SH-SY5Y (cell line): ENCODE measurements around the gene ALDH7A1.

Experiments used
- GATA2 ChIP-seq: IDR thresholded peaks from 2 replicates; pipeline ENCODE4 v1.6.1; 2011; ENCODE audit warnings: mild to moderate bottlenecking, low read depth, low read length
- GATA3 ChIP-seq: IDR thresholded peaks from 2 replicates; pipeline ENCODE4 v1.6.1; 2011; ENCODE audit warnings: low read depth, mild to moderate bottlenecking, low read length, moderate library complexity

ALDH7A1 gene

GRCh38 chr5:126594748-126595485 lies at the start of gene ALDH7A1:
Gene ALDH7A1 (minus strand): TSS chr5:126595219. CDS start chr5:126595198, 21 bp downstream.
- TF ChIP-seq GATA2 (no peak), GATA3 (no peak)

DNA sequence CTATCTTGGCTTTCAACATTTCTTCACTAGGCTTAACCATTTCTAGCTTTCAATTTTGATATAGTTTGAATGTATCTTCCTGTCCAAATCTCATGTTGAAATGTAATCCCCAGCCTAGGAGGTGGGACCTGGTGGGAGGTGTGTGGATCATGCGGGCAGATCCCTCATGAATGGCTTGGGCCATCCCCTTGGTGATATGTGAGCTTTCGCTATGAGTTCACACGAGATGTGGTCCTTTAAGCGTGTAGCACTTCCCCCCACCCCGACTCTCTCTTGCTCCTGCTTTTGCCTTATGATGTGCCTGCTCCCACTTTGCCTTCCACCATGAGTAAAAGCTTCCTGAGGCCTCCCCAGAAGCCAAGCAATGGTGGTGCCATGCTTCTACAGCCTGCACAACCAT lies 46.4 kb upstream of the ALDH7A1 start:
- TF ChIP-seq GATA2 = no peak

DNA sequence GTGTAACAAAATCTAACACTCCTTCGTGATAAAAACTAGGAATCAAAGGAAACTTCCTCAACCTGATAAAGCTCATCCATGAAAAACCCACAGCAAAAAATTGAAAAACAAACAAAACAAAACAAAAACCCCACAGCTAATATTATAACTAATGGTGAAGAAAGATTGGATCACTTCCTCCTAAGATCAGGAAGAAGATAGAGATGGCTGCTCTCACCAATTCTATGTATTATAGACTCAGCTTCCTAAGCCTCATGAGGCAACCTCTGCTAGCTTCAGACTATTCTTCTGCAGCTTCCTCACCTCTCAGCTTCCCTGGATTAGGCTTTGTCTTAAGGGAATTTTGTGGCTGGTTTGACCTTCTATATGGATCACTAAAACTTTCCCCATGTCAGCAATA lies 45.8 kb upstream of the ALDH7A1 start:
- TF ChIP-seq GATA3 = no peak
- no peak for TF ChIP-seq GATA2

- TF ChIP-seq GATA3 (no peak), GATA2 (no peak)
Measured at GRCh38 chr5:126636956-126637355, 41.9 kb upstream of the ALDH7A1 start.

GRCh38 chr5:126635585-126635984 lies 40.6 kb upstream of the ALDH7A1 start:
- TF ChIP-seq GATA2 = no peak

- TF ChIP-seq GATA2 = no peak
- TF ChIP-seq GATA3 = no peak
Measured at GRCh38 chr5:126633552-126633951, 38.5 kb upstream of the ALDH7A1 start.

DNA sequence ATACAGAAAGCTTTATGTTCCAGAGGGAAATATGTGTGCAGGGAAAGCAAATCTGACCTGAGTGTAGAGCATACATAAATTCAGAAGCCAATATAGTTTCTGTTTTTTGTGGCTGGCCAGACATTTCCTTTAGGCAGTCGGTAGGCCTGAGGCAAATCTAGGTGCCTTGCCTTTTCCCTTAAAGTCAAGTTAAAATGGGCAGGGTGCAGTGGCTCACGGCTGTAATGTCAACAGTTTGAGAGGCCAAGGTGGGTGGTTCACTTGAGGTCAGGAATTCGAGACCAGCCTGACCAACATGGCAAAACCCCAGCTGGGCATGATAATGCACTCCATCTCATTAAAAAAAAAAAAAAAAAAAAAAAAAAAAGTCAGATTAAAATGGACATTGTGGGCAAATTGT lies 36.9 kb upstream of the ALDH7A1 start:
- TF ChIP-seq GATA2 (no peak), GATA3 (no peak)

DNA sequence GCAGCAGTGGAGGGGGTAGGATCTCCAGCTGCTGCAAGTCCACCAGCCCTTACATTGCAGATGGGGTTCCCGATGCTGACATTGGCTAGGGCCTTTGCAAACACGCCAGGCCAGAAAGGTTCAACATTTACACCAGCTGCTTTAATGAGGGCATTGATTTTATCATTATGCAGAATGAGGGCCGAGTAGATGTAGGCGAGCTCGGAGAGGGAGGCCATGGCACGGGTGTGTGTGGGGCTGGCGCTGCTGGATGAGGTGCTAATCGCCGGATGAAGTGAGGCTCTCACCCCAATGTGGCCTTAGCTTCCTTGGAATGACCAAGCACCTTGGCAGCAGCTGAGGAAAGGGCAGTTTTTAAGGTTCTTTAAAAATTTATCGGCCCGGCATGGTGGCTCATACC lies 33.1 kb upstream of the ALDH7A1 start:
- no peak for TF ChIP-seq GATA3
- TF ChIP-seq GATA2 = no peak

- TF ChIP-seq GATA2 = no peak
- no peak for TF ChIP-seq GATA3
Measured at GRCh38 chr5:126624534-126624933, 29.5 kb upstream of the ALDH7A1 start.

GRCh38 chr5:126619781-126620180 lies 24.8 kb upstream of the ALDH7A1 start:
- TF ChIP-seq GATA2 = no peak
- TF ChIP-seq GATA3 = no peak

GRCh38 chr5:126615286-126615685 lies 20.3 kb upstream of the ALDH7A1 start:
- TF ChIP-seq GATA2 = no peak

- TF ChIP-seq GATA3 (no peak), GATA2 (no peak)
Measured at GRCh38 chr5:126613941-126614592, 19.0 kb upstream of the ALDH7A1 start.

GRCh38 chr5:126610616-126611015 lies 15.6 kb upstream of the ALDH7A1 start:
- TF ChIP-seq GATA2 = no peak
- no peak for TF ChIP-seq GATA3

DNA sequence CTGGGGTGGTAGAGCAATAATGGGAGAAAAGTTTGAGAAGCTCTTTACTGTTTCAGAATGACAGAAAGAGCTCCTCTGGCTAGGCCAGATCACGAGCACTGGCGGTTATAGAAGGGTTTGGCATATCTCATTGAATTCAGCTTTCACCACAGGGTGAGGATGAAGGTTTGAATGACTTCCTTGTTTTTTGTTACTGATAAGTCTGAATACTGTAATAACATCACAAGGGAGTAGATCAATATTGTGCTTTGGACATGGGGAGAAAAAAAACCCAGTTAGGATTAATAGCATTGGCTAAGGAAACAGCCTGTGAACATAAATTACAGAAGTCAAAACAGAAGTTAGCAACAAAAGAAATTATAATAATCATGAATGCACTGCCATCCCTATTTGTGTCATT lies 15.1 kb upstream of the ALDH7A1 start:
- TF ChIP-seq GATA3 = no peak
- no peak for TF ChIP-seq GATA2

- TF ChIP-seq GATA3 (no peak), GATA2 (no peak)
Measured at GRCh38 chr5:126605525-126605924, 10.5 kb upstream of the ALDH7A1 start.

- TF ChIP-seq GATA2 (no peak), GATA3 (no peak)
Measured at GRCh38 chr5:126603402-126603991, 8.5 kb upstream of the ALDH7A1 start.
